Activated naive CD8-positive, alpha-beta T cell treated with anti-CD3 and anti-CD28 coated beads, Interleukin-2, amount 50 U/mL, for 16 hours (primary cell): ENCODE data around the gene ZIM2.

ENCODE experiments used
- DNase-seq: peaks from one replicate; pipeline ENCODE4 v3.0.0-alpha.2; 2020; ENCODE audit warnings: low read depth, low spot score

Gene ZIM2

DNA sequence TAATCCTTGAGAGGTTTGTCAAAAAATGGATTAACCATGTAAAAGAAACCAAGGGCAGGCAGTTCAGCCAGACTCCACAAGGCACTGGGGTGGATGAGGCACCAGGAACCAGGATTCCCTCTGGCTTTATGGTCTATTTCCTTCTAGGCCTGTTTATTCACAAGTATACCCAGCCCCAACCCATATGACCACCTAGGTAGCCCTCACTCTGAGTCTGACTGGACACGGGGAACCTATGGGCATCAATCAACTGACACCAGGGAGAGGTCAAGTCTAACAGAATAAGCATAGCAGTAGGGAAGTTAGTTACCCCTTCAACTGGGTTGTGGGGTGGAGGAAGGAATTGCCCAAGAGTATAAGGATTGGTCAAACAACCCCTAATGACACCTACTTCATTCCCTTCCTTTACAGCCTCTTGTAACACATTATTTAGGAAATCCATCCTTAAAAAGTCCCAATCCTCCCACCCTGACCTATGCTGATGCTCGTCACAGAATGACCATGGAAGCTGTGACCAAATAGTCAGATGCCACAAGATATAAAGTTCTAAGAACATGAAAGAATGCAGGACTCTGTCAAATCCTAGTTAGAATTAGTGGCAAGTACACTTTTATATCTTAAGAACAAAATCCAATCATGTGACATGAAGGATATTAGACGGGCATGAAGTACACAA, 31.7 kb downstream of the ZIM2 start:
- DNase-seq, result no peak

- no peak for DNase-seq
Measured at GRCh38 chr19:56806639-56807038, 33.9 kb downstream of the ZIM2 start.

- DNase-seq, result no peak
Measured at GRCh38 chr19:56778351-56778750, 62.2 kb downstream of the ZIM2 start.

GRCh38 chr19:56769650-56770049, 70.9 kb downstream of the ZIM2 start:
- no peak for DNase-seq

DNA sequence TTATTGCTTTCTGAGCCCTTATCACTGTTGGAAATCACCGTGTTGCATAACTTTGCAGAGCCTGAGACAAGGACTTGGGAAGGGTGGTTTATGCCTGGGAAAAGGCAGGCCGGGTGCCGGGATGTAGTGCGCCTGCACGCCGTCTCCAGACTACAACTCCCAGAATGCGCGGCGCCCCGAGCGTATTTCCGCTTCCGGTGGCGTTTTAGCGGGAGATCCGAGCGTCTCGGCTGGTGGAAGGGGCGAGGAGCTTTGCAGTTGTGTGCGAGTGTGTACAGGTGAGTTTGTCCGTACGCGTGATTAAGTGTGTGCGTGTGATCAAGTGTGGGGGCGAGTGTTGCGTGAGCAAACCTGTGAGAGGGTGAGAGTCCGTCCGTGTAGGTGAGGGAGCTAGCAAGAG, 75.4 kb downstream of the ZIM2 start:
- no peak for DNase-seq

DNA sequence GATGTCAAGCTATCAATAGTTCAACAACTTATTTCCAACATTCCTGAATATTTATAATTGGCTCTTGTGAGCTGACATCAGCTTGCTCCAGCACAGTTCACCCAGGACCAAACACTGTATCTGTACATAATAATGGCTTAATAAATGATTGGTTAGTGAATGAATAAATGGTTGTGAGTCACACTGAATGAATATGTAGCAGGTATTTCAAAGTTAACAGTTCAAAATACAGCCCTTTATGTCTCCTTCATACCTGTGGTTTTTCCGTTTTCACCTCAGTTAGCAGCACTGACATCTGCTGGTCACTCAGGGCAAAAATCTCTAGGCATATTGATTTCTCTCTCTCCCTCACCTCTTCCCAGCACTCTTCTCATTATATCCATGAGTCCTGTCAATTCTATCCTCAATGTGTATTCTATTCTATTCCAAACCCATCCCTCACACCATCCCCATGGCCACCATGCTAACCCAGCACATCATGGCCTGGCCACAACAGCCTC, 76.3 kb downstream of the ZIM2 start:
- DNase-seq, result no peak

GRCh38 chr19:56760842-56761241, 79.7 kb downstream of the ZIM2 start:
- no peak for DNase-seq

- DNase-seq, result no peak
Measured at GRCh38 chr19:56759531-56759930, 81.0 kb downstream of the ZIM2 start.

- no peak for DNase-seq
Measured at GRCh38 chr19:56751078-56751489, 89.4 kb downstream of the ZIM2 start.

DNA sequence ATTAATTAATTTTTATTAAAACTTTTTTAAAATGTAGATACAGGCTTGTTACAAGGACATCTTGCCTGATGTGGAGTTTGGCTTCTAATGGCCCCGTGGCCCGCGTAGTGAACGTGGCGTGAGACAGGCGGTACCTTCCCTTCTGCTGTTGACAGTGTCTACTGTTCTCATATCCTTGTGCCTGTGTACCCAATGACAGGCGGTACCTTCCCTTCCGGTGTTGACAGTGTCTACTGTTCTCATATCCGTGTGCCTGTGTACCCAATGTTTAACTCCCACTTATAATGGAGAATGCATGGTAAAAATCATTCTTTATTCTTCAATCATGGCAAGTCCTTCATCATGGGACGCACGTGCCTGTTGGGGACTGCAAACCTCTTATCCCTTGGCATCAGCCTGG, 89.9 kb downstream of the ZIM2 start:
- DNase-seq, result no peak

DNA sequence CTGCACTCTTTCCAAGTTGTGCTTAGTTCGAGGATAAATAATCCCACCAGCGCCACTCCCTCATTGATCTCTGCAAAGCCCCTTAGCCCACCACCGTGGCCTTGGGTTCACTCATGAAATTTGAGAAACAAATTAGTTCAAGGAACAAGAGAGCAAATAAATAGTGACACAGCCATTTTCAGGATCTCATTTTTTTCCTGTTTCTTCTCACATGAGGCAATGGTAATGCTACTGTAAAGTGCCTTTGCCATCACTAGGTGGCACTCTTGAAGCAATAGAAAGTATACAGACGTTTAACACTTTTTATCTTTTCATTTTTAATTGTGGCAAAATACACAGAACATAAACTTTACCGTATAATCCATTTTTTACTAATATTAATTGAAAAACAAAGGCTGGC, 92.1 kb downstream of the ZIM2 start:
- DNase-seq, result no peak

GRCh38 chr19:56746367-56746766, 94.2 kb downstream of the ZIM2 start:
- no peak for DNase-seq

GRCh38 chr19:56740501-56740900, 100.0 kb downstream of the ZIM2 start:
- no peak for DNase-seq

- no peak for DNase-seq
Measured at GRCh38 chr19:56736571-56736970, 104.0 kb downstream of the ZIM2 start.

- no peak for DNase-seq
Measured at GRCh38 chr19:56732976-56733375, 107.5 kb downstream of the ZIM2 start.

DNA sequence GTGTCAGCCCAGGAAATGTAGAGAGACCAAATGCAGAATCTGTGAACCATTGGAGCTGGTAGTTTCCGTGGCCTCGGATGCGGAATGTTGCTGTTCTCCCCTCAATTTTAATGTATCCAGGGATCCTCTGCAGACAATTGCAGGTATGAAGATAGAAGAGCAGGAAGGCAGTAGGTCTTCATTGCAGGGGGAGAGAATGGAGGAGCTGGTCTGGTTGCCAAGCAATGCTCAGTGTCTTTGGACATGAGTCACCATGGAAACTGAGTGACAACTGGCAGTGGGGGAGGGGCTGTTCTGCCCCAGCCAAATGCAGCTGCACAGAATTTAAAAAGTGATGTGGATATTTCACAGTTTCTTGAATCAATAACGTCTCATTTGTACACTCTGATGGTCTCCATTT, 112.8 kb downstream of the ZIM2 start:
- no peak for DNase-seq

DNA sequence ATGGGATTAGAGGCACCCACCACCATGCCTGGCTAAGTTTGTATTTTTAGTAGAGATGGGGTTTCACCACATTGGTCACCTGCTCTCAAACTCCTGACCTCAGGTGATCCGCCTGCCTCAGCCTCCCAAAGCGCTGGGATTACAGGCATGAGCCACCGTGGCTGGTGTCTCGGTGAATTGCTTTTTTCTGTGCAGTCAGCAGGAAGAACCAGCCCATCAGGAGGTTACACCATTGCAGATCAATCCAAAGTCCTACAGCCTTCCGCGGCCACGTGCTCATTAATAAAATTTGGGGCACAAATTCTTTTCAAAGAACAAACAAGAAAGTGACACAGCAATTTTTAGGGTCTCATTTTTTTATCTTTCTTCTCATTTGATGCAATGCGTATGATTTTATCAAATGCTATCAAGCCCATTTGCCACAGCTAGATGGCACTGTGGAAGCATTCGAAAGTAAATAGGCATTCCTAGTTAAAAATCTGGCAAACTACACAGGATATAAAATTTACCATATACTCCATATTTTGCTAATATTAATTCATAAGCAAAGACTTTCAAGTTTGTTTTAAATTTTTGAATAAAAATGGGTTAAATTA, 114.6 kb downstream of the ZIM2 start:
- DNase-seq, result no peak
